ENCODE results near the gene ELOB.

Gene ELOB

GRCh38 chr16:2736476-2737237 is 40.4 kb downstream of the ELOB start:
- Histone ChIP-seq H3K79me2 (ENCODE audit: insufficient read depth, low read length) (no peaks in the 10 kb centered on the region), H3K9me2 (ENCODE audit: low read depth, low read length) (no peaks in the 10 kb centered on the region), H3F3A (ENCODE audit: insufficient read depth, low read length) (no peaks in the 10 kb centered on the region), H3K9me3 (ENCODE audit: low read length) (no peaks in the 10 kb centered on the region), H3K4me3 (ENCODE audit: low read depth, low read length, poor library complexity, severe bottlenecking) (no peak overlapping the region), H3K36me3 (ENCODE audit: insufficient read depth, low read length) (no peaks in the 10 kb centered on the region), H3K4me1 (ENCODE audit: insufficient read depth, low read length, severe bottlenecking) (no peaks in the 10 kb centered on the region), H3K27ac (ENCODE audit: low read depth, low read length, poor library complexity, severe bottlenecking) (no peak overlapping the region), H3K4me2 (ENCODE audit: low read length) (no peak overlapping the region), H3K9ac (ENCODE audit: low read length) (no peak overlapping the region), H4K20me1 (ENCODE audit: insufficient read depth, low read length) (no peaks in the 10 kb centered on the region), H2AFZ (ENCODE audit: low read length) (no peak overlapping the region), H3K27me3 (ENCODE audit: insufficient read depth, low read length) (peaks cover 4% of the 10 kb centered on the region; the same call in 1 of the 2 replicates)
- no peak for TF ChIP-seq EZH2 (IDR thresholded peaks at IDR 0.05; ENCODE audit: borderline replicate concordance, low read length)
- no peak for TF ChIP-seq CTCF (IDR thresholded peaks at IDR 0.05; ENCODE audit: low read length)

- Histone ChIP-seq H3K4me2 (ENCODE audit: low read length) (no peak overlapping the region), H3K36me3 (ENCODE audit: insufficient read depth, low read length) (no peaks in the 10 kb centered on the region), H3K4me1 (ENCODE audit: insufficient read depth, low read length, severe bottlenecking) (no peaks in the 10 kb centered on the region), H3K27ac (ENCODE audit: low read depth, low read length, poor library complexity, severe bottlenecking) (no peak overlapping the region), H3K9me2 (ENCODE audit: low read depth, low read length) (no peaks in the 10 kb centered on the region), H3K9me3 (ENCODE audit: low read length) (no peaks in the 10 kb centered on the region), H3F3A (ENCODE audit: insufficient read depth, low read length) (no peaks in the 10 kb centered on the region), H3K27me3 (ENCODE audit: insufficient read depth, low read length) (peaks cover 4% of the 10 kb centered on the region; the same call in 1 of the 2 replicates), H2AFZ (ENCODE audit: low read length) (no peak overlapping the region), H3K79me2 (ENCODE audit: insufficient read depth, low read length) (no peaks in the 10 kb centered on the region), H3K9ac (ENCODE audit: low read length) (no peak overlapping the region), H3K4me3 (ENCODE audit: low read depth, low read length, poor library complexity, severe bottlenecking) (no peak overlapping the region), H4K20me1 (ENCODE audit: insufficient read depth, low read length) (no peaks in the 10 kb centered on the region)
- TF ChIP-seq EZH2 (IDR thresholded peaks at IDR 0.05; ENCODE audit: borderline replicate concordance, low read length) = no peak
- no peak for TF ChIP-seq CTCF (IDR thresholded peaks at IDR 0.05; ENCODE audit: low read length)
Measured at GRCh38 chr16:2734844-2735515, 42.1 kb downstream of the ELOB start.

GRCh38 chr16:2728034-2728433 is 49.0 kb downstream of the ELOB start:
- Histone ChIP-seq H3K27ac (ENCODE audit: low read depth, low read length, poor library complexity, severe bottlenecking) (no peak overlapping the region), H3K4me3 (ENCODE audit: low read depth, low read length, poor library complexity, severe bottlenecking) (no peak overlapping the region), H3K9me2 (ENCODE audit: low read depth, low read length) (no peaks in the 10 kb centered on the region), H2AFZ (ENCODE audit: low read length) (no peak overlapping the region), H3K79me2 (ENCODE audit: insufficient read depth, low read length) (no peaks in the 10 kb centered on the region), H3K4me1 (ENCODE audit: insufficient read depth, low read length, severe bottlenecking) (no peaks in the 10 kb centered on the region), H3K9me3 (ENCODE audit: low read length) (no peaks in the 10 kb centered on the region), H3K27me3 (ENCODE audit: insufficient read depth, low read length) (no peaks in the 10 kb centered on the region; the same call in 1 of the 2 replicates), H3F3A (ENCODE audit: insufficient read depth, low read length) (no peaks in the 10 kb centered on the region), H3K36me3 (ENCODE audit: insufficient read depth, low read length) (no peaks in the 10 kb centered on the region), H4K20me1 (ENCODE audit: insufficient read depth, low read length) (no peaks in the 10 kb centered on the region), H3K9ac (ENCODE audit: low read length) (no peak overlapping the region), H3K4me2 (ENCODE audit: low read length) (no peak overlapping the region)
- TF ChIP-seq EZH2 (IDR thresholded peaks at IDR 0.05; ENCODE audit: borderline replicate concordance, low read length) (no peak), CTCF (IDR thresholded peaks at IDR 0.05; ENCODE audit: low read length) (no peak)
